GM19324 (cell line): ENCODE data around the gene TCN2.
"Not testable (repeated sequence)": the region's sequence is repeated elsewhere in the genome, so short reads cannot be mapped to it uniquely, and the experiment has no call there.

Source experiments
- ATAC-seq: cut with Tn5 transposase; IDR thresholded peaks from one replicate; pipeline ENCODE4 v1.9.1; 2021; ENCODE audit warnings: mild to moderate bottlenecking, moderate library complexity; ENCODE audit not compliant: unreplicated experiment, low FRiP score

TCN2 gene

GRCh38 chr22:30607300-30607930 lies 441 bp downstream of the TCN2 start:
- no peak for ATAC-seq

- no peak for ATAC-seq
These were observed 965 bp downstream of the TCN2 start for GRCh38 chr22:30607939-30608338.

- no peak for ATAC-seq
These were observed 2.5 kb downstream of the TCN2 start for GRCh38 chr22:30609260-30610185.

GRCh38 chr22:30610299-30610698 lies 3.3 kb downstream of the TCN2 start:
- no peak for ATAC-seq

- no peak for ATAC-seq
These were observed 4.2 kb downstream of the TCN2 start for GRCh38 chr22:30611197-30611596.

GRCh38 chr22:30612789-30613188 lies 5.8 kb downstream of the TCN2 start:
- no peak for ATAC-seq

- ATAC-seq: no peak
These were observed 7.3 kb downstream of the TCN2 start for GRCh38 chr22:30614268-30614667.

GRCh38 chr22:30614879-30615278 lies 7.9 kb downstream of the TCN2 start:
- no peak for ATAC-seq

GRCh38 chr22:30615543-30615954 lies 8.6 kb downstream of the TCN2 start:
- no peak for ATAC-seq

- ATAC-seq: no peak
These were observed 10.8 kb downstream of the TCN2 start for GRCh38 chr22:30617819-30618218.

GRCh38 chr22:30619909-30620308 lies 12.9 kb downstream of the TCN2 start:
- not testable (repeated sequence) for ATAC-seq

GRCh38 chr22:30626413-30626812 lies 19.4 kb downstream of the TCN2 start:
- ATAC-seq: no peak

- no peak for ATAC-seq
These were observed 20.5 kb downstream of the TCN2 start for GRCh38 chr22:30627471-30627870.

GRCh38 chr22:30628491-30628890 lies 21.5 kb downstream of the TCN2 start:
- no peak for ATAC-seq

- ATAC-seq: not testable (repeated sequence)
These were observed 24.5 kb downstream of the TCN2 start for GRCh38 chr22:30631469-30631868.

GRCh38 chr22:30634471-30635233 lies 27.7 kb downstream of the TCN2 start:
- peak; percentile 50 for ATAC-seq

- ATAC-seq: peak; percentile 80
These were observed 28.6 kb downstream of the TCN2 start, which contains the start of gene SLC35E4 for GRCh38 chr22:30635273-30636225. Gene SLC35E4 (plus strand): TSS chr22:30635781. CDS start chr22:30636451, 670 bp downstream.

- ATAC-seq: no peak
These were observed 29.5 kb downstream of the TCN2 start for GRCh38 chr22:30636226-30637077.

- ATAC-seq: no peak
These were observed 30.7 kb downstream of the TCN2 start for GRCh38 chr22:30637701-30638114.
